A549 treated with dexamethasone at 1 μM for 4 hours (cell line): ENCODE measurements around the gene YIPF3. TPM values are rescaled to one million over a fixed set of nuclear protein-coding genes. Genes with fewer than 3 reads are reported as not detected.

Experiments used
- total RNA-seq: library from RNA; stranded (reverse); fragments of 200-300 nt; extraction: Qiagen RNA extraction; gene quantifications from 5 replicates; pipeline ENCODE4 v1.2.3, GENCODE V29; 2022

YIPF3 gene
- 59.5 to 67.1 TPM (median 65.5 TPM) in 5 replicates for total RNA-seq

DNA sequence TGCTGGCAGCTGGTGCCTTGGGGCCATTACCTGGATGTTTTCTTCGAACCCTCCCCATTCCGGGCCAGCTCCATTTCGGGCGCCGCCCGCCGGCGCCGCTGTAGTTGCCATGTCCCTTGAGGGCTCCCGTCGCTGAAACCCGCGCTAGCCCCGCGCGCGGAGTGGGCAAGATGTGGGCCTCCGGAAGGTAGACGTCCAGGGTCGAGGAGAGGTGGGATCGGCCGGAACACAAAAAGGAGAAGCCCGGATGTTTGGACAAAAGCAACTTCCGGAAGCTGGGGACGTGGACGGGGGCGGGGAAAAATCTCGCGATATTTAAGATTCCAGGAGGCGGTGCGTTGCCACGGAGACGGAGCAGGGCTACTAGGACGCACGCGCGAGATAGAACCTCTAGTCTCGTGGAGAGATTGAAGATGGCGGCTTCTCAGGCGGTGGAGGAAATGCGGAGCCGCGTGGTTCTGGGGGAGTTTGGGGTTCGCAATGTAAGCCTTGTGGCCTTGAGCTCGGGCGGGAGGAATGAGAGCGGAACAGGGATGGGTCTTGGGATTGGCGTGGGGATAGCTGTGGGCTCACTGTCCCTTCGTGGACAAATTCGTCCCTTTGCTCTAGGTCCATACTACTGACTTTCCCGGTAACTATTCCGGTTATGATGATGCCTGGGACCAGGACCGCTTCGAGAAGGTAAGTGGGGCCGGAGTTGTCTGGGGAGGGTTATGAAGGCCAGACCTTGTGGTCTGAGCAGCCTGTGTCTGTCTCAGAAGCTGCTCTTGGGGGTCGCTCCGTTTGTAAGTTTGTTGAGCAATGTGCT is at the start of gene YIPF3, which contains the start of gene POLR1C:
TSS of gene YIPF3 (minus strand) at position 230 of the 808 bp plus-strand sequence. CDS start at position 111, 119 bp downstream.
TSS of gene POLR1C (plus strand) at position 393 of the 808 bp plus-strand sequence. CDS start at position 414, 21 bp downstream.

DNA sequence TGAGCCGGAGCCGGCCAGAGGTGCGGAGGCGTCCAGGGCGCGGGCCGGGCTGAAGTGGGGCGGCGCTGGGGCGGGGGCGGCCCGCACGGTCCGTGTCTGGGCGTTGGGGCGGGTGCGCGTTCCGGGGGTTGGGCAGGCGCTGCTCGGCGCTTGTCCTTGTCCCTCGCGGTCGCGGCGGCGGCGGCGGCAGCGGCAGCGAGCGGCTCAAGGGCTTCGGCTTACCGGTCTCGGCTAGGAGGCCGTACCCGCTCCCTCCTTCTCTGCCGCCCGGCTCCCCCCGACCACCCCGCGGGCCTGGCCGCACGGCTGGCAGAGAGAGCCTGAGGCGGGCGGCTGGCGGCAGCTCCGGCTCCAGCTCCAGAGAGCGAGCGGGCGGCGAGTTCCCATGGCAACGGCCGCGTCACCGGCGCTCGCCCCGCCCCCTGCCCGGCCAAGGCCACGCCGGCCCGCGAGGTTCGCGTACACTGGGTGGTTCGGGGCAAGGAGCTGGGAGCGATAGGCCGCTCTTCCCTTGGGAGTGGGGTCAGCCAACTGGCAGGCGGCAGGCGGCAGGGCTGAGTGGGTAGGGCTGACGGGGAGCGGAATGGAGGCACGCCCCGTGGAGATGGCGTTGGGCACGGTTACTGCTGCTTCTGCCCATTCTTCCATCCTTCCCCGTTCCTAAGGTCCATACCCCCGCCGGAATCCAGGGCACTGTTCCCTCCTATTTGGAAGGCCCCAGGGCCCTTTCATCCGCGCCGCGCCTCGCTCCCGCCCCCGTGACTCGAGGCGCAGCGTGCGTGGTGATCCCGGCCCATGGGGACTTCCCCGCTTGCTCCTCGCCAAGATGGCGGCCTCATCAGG is 6.5 kb downstream of the YIPF3 start, which contains the start of gene LRRC73:
TSS of gene LRRC73 (minus strand) at position 363 of the 843 bp plus-strand sequence. CDS start 561 bp downstream, outside the sequence.

DNA sequence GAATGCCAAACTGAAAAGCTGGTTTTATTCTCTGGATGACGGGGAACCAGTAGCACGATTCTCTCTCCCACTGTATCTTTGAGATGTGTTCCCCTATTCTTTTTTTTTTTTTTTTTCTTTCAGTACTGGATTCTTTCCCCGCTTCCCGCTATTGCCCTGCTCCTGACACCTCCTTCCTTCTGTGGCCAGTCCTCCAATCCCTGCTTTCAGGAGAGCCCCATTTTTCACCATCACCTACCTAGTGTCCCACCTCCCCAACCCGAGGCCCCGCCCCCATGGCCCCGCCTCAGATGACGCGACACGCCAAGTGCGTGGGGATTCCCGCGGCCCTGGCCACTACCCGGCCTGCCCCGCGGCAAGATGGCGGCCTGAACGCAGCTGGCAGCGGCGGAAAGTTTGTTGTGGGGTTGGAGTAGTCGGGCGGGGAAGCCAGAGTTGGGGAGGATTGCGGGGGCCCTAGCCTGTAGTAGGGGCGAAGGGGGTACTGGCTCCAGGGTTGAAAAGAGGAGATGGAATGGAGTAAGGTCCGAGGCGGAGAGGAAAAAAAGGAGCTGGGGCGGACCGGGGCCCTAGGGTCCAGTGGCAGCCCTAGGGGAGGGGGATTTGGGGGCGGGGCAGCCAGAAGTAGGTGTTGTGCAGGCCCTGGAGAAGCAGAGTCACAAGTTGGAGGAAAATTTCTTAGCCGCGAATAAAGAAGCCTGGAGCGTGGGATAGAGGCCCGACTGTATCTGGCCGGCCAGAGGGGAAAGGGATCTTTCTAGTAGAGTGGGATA is 39.3 kb downstream of the YIPF3 start, which contains the start of gene TJAP1:
TSS of gene TJAP1 (plus strand) at position 336 of the 773 bp plus-strand sequence. CDS start 21,432 bp downstream, outside the sequence.

Other genes starting within 250 kb of the YIPF3 start
- not detected in 5 replicates for gene SLC22A7, start 218.7 kb downstream of the YIPF3 start, total RNA-seq
- gene CRIP3, start 208.1 kb downstream of the YIPF3 start, total RNA-seq: 0.11 to 0.71 TPM (median 0.28 TPM) in 5 replicates
- gene ZNF318, start 147.3 kb downstream of the YIPF3 start, total RNA-seq: 4.1 to 6.3 TPM (median 5.9 TPM) in 5 replicates
- 4.4 to 10.1 TPM (median 9.4 TPM) in 5 replicates for gene ABCC10, start 89.4 kb downstream of the YIPF3 start, total RNA-seq
- 4.5 to 7.3 TPM (median 7.0 TPM) in 5 replicates for gene DLK2, start 61.4 kb downstream of the YIPF3 start, total RNA-seq
- 14.9 to 21.6 TPM (median 17.8 TPM) in 5 replicates for gene TJAP1, start 39.4 kb downstream of the YIPF3 start, total RNA-seq
- gene LRRC73, start 6.6 kb downstream of the YIPF3 start, total RNA-seq: 0.56 to 0.96 TPM (median 0.95 TPM) in 5 replicates
- 40.0 to 46.9 TPM (median 41.8 TPM) in 5 replicates for gene POLR1C, start 163 bp upstream of the YIPF3 start, total RNA-seq
- gene XPO5, start 59.1 kb upstream of the YIPF3 start, total RNA-seq: 24.3 to 29.7 TPM (median 27.4 TPM) in 5 replicates
- gene POLH, start 59.3 kb upstream of the YIPF3 start, total RNA-seq: 7.5 to 10.7 TPM (median 9.4 TPM) in 5 replicates
- 12.5 to 18.1 TPM (median 15.9 TPM) in 5 replicates for gene GTPBP2, start 112.3 kb upstream of the YIPF3 start, total RNA-seq
- gene MAD2L1BP, start 118.9 kb upstream of the YIPF3 start, total RNA-seq: 32.3 to 36.0 TPM (median 34.2 TPM) in 5 replicates
- 0.14 to 0.39 TPM (median 0.27 TPM) in 5 replicates for gene RSPH9, start 128.1 kb upstream of the YIPF3 start, total RNA-seq
- gene MRPS18A, start 170.9 kb upstream of the YIPF3 start, total RNA-seq: 47.9 to 55.2 TPM (median 51.5 TPM) in 5 replicates